CD4-positive, alpha-beta T cell treated with Interleukin-10 for 1 hour (primary cell): Measurements from ENCODE around the gene ALCAM.

Experiments used
- DNase-seq: peaks from one replicate; pipeline ENCODE4 v3.0.0-alpha.2; 2020

Gene ALCAM

DNA sequence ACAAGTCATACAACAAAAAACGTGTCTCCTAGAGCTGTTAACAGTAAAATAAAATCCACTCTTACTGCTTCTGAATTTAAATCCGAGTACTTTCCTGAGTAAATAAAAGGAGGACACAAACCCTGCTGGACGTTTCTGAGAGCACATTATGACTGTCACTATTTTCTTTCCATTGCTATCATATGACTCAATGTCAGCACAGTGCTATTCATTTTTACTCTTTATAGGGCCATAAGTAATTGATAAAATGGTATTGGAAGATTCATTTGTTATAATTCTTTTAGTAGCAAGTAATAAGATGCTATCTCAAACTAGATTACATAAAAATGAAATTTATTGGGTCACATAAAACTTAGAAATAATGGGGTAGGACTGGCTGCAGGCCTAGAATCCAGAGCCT is 68.6 kb downstream of the ALCAM start:
- DNase-seq, result no peak

DNA sequence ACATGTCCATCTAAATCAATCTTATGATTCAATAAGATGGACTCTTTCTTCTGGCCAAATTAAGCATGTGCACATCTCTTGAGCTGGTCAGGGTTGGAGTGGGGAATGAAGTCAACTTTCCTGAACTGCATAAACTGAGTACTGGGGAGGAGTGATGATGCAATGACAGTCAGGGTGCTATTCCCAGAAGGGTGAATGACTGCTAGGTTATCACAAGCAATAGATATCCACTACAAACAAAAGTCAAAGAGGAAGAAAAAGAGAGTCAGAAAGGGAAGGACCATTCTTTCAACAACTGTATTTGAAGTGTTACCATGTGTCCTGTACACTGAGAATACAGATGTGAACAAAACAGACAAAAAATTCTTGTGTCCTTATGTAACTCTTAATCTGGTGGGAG is 70.0 kb downstream of the ALCAM start:
- DNase-seq, result no peak

DNA sequence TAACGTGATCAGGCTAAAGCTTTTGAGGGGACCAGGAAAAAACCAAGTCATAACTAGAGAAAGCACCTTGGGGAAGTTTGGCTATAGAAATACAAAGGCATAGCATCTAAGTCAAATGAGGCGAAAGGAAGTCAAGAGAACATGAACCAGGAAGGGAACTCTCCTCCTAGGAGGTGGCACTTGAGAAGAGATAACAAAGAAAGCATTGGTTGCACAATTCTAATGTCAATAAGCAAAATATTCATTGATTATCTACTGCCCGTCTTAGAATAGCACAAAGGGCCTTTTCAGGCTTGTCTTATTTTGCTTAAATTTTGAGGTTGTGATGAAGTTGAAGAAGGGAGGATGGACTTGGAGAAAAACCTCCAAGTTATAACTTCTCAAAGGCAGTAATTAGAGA is 73.4 kb downstream of the ALCAM start:
- no peak for DNase-seq

DNA sequence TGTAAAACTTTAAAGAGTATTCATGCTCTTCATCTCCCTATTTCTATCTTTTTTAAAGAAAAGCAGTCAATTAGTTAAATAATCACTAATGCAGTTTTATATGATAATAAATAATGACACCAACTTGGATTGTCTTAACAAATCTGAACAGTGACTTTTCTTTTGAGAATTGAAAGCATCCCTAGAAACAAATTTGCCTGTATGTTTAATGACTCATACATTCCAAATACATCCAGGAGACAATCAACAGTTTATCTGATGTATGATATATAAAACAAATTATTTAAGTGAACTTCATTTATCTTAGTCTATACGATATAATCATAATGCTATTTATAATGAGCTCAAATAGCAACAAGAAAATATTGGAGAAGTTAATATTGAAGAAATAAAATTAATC is 78.0 kb downstream of the ALCAM start:
- DNase-seq, result no peak

DNA sequence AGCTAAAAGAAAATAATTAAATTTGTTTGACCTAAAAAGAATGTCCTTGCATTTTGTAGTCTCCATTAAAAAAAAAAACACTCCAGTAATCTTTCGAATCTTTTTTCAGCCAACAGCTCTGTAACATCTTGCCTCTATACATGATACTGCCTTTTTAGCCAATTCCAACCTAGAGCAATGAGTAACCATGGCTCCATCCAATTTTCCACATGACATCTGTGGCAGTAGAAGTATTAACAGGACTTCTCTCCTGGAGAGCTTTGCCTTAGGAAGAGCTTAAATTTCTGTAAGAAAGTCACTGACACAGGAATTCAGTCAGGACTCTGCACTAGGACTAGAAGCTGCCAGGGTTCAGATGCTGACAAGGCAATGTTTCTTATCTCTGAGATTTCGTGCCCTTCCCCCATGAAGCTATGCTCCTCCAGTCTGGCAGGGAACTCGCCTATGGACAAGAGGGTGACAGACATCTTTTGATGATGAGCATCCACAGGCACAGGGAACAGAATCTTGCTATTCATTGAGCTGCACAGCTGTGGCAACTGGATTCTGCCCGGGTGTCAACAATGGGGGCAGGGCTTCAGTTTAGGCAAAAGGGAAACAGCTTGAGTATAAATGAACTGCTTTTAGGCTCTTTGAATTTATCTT is 81.8 kb downstream of the ALCAM start:
- DNase-seq, result no peak

DNA sequence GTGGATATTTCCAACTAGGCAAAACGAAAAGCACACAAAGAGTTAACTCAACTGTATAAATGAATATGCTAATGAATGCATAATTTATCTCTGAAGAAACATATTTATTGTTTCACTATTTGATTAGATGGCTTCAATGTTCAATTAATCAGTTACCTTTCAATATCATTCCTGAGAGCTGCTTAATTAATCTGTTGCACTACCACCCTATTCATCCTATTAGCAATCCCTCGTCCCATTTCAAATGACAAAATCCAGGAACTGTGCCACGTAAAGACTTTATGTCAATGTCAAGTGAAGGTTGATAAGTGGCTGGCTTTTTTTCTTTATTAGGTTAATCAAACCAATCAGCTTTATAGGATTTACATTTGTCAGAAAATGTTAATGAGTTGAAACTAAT is 82.7 kb downstream of the ALCAM start:
- no peak for DNase-seq

DNA sequence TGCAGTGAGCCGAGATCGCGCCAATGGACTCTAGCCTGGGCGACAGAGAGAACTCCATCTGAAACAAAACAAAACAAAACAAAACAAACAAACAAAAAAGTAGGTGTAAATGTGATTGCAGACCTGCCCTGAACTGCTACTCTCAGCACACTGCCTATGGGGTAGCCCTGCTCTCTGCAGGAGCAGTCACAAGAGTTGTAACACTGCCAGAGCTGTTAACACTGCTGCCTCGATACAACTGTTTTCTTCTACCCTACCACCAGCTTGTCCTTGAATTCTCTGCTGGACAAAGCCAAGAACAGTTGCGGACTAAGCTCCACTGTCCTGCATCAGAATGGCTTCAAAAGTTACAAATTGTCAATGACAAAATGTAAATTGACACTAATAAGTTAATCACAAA is 89.3 kb downstream of the ALCAM start:
- no peak for DNase-seq

DNA sequence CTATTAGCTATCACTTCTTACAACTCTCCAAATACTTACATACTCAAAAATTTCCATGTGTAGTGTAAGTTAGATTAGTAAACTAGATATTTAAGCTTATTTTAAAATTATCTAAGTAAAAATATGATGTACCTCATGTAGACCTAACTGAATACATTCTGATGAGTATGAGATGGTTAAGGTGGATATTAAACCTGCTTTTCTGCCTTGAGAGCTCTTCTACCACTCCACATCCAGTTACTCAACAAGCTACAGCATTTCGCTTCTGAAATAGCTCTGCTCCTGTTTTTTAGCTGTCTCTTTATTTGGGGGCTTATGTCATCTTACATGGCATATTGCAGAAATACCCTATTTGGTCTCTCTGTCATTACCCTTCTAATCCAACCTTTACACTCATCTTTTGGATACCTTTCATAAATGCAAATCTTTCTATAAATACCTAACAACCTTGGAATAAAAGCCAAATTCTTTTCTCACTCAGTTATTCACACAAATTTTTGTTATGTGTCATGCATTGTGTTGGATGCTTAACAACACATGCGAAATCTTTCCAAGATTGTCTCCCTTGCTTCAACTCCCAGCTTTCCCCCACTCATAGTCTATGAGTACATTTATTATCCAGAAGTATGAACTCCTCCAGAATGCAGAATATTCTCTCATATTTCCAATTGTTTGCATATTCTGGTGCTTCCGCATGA is 92.0 kb downstream of the ALCAM start:
- DNase-seq, result no peak

DNA sequence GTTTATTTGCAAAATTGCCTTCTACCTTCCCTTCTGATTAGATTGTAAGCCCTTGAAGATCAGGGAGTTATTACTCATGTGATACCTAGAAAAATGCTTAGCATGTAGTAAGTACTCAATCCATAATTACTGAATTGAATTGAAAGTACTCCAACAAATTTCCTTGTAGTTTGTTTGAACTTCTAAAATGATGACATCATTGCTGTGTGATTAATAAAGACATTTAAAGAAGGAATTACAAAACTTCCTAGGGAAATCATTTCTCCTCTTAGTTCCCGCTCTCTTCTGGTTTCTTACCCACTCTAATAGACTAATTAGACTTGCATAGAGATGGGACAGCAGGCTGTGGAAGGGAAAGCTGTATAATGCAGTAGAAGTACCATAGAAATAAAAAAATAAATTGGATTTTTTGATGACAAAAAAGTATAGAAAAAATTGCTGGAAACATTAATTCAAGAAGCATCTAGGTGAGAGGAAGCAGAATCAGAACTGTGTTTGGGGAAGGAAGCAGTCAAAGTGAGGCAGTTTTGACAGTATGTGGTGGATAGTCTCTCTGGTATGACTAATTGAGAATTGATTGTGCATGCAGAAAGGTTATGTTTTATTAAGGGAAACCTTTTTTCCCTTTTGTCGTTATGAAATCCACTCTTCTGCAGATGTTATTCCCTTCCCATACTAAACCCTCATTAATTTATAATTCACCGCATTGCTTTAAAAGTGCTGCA is 93.0 kb downstream of the ALCAM start:
- DNase-seq, result no peak

DNA sequence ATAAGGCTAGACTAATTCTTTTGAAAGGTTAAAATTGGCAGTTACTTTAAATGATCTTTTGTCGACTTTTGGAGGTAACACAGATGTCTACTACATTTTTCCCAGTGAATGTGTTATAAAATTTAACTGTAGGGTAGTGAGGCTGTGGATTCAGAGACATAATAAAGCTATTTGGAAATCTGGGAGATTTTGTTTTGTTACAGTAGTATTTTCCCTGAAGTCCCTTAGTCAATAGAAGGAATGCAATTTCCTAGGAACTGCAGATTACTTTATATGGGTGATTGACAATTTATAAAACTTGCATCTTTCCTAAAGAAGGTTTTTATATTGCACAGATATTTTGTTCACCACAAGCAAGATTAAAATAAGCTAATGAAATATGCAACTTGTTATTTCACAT is 96.9 kb downstream of the ALCAM start:
- no peak for DNase-seq

DNA sequence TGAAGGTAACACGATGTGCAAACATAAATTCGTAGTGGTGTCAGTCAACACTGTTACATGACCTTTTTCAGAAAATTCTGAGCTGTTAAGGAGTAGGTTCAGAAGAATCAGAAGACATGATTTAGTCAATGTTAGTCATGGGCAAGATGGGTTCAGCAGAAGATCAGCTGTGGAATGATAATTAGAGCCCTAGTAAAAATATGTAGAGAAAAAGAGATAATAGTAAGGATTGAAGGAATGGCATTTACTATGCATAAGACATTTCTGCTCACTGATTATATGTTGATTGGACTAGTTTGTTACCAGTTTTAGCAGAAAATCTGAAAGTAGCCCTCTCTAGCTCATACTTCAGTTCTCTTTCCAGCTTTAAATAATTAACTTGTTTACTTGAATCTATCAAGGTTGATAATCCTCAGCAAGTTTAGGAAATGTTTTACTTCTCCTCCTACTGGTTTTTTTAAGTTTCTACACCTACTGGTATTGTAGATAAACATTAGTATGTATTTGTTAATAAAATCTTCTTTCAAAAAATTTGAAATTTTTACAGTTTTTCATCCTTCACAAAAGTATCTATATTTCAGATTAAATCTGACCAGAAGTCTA is 98.6 kb downstream of the ALCAM start:
- no peak for DNase-seq

DNA sequence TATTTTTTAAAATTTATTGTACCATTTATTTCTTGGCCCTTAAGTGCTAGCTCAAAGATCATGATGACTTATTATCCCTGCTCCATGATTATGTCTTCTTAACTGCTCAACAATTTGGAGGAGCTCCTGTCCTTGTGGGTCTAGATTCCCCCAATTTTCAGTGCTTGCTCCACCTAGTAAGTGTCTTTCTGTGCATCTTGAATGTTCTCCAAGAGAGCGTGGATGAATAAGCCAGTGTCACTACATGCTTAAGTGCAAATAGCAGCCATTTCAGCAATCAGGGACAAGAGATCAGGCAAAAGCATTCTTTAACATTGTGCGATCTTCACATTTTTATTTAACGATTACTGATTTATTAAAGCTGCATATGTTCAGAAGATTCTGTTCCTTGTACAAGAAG is 99.4 kb downstream of the ALCAM start:
- no peak for DNase-seq

DNA sequence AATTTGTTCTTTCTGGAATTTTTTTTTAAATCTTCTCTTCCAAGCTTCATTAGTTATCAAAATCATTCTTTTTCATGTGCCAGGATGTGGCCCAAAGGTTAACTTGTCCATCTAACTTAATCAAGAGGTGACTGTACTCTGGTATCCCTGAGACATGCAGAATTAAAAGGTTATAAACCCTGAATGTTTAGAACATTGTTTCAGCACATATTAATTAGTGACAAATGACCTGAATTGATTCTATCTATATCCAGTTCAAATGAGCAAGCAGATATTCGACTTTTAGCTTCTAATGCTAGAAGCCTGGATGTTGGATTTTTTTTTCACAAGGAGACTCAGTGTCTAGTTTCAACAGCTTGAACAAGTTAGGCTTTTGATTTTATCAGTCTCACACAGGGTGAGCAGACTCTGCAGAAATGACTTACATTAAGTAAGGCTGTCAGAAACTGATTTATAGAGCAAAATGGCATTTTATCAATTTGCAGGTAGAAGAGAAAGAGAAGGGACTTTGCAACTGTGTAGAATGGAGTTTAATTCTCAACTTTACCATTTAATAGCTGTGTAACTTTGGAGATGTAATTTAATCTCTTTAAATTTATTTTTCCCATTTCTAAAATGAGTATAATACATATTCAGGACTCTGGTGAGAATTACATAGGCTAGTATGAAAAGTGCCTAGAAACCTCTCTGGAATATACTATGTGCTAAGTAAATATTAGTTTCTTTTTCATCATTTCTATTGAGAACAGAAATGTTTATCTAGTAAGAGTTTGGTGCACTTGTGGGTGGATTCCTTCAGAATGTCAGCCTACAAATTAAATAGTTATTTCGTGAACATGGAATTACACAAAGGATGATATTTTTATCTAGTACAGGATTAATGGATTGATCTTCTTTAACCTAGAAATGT is 100.0 kb downstream of the ALCAM start:
- DNase-seq, result no peak

DNA sequence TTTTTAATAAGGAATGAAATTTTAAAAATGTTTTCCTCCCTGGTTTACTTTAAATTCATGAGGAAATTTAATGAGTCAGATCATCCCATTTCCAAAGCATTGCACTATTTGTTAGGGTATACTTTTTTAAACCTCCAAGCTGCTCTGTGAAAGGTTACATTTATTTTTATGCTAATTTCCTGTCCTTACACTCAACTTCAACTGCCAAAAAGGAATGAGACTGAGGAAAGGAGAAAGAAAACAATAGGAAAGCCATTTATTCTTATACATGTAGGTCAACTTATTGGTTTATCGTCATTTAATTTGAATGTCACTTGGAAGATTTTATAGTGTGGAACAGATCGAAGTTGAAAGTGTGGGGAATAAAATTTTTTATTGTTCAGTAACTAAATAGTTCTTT is 104.1 kb downstream of the ALCAM start:
- no peak for DNase-seq

DNA sequence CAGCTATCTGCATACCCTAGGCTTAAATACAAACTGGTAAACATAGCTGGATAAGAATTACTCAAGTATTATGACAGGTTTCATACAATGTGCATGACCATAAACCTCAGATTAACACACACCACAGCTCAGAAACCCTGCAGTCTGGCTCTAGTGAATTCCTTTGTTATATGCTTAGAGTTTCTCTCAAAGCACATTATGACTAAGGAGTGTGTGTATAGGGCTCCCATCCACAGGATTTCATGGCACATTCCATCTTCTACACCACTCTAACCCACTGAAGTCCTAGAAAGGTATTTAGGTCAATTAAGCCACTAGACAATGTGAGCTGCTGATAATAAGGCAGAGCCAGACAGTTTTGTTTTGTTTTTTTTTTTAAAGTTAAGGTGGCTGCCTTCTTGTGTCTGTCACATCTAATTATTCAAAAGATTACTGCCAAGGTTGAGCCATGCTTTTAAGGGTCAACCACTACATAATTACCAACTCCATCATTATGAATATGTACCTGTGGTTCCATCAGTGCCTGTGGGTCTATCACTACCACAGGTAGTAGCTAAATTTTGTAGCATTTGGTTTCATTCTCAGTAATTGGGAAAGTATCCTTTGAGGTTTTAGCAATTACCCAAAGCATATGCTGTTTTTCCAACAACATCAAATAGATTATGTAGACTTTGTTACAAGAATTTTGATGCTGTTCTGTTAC is 107.0 kb downstream of the ALCAM start:
- DNase-seq, result no peak

DNA sequence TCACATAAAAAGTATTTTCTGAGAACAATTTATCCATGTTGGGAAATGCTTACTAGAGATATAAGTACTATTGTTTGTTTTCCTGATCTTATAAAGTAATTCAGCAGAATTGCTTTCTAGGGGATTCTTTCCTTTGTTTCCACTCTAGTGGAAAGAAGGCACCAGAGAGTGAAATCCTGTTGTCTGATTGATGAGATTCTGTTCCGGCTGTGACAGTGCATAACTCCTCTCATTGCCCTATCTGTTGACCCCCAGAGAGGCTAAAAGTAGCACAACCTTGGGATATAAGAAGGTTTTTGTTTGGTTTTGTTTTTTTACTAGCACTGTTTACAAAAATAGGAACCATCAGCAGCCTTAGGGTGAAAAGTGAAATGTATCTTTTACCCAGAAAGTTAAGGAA is 114.1 kb downstream of the ALCAM start:
- no peak for DNase-seq

DNA sequence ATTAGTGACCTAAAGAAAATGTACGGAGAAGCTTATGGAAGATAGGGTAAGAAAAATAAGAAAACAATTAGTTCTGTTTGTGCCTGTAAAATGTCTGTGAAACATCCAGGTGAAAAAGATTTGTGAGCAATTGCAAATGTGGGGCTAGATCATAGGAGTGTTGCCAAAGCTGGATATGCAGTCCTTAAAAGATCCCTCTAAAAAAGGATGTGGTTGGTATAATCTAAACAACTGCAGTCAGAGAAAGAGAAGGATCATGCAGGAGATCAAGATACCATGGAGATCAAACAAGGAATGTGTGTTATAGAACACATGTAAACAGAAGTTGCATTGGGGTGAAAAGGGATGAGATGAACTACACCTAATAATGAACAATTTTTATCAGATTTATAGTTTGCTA is 116.8 kb downstream of the ALCAM start:
- DNase-seq, result no peak

DNA sequence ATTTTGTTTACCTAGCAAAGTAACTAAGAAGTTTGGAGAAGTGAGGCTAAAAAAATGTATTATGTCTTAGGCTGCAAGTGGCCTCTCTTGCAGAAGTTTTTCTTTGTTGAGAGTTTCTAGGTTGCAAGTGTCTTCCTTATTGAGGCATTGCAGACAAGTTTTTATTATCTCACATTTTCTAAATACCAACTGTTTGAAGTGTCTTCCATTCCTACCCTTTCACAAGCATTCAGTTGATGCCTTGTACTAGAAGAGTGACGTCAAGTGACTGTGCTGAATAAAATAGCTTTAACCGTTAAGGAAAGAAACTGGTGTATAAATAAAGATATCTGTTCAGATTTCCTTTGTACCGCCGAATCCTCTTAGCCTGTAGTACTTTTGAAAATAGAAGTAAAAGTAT is 123.3 kb downstream of the ALCAM start:
- no peak for DNase-seq

DNA sequence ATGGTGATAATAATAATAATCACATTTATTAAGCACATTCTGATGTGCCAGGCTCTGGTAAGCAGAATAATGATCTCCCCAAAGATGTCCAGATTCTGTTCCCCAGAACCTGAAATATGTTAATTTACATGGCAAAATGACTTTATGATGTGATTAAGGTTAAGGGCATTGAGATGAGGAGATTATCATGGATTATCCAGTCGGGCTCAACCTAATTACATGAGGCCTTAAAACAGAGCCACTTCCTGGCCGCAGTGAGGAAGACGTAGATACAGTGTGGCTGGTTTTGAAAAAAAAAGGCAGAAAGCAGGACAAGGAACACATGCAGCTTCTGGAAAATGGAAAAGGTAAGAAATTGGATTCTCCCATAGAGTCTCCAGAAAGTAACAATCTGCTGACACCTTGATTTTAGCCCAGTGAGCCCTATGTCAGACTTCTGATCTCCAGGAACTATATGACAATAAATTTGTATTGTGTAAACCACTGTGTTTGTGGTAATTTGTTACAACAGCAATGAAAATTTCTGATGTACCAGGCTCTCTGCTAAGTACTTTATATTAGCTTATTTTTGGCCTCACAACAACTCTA is 126.7 kb downstream of the ALCAM start:
- no peak for DNase-seq

DNA sequence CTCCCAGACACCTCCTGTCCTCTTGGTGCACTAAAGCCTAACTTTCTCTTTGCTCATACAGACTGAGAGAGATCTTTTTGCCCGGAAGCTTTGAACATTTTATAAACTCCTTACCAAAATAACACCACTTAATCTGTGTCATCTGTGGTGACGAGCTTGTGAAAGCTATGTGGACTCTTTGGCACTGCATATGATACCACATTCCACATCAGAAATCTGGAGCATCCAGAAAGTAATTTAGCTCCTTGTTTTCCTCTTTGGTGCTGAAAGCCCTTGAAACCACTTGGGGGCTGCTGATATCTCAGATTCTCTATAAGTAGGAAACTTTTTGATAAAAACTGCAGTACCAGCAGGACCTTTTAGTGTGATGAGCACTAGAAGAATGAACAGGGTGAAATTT is 128.3 kb downstream of the ALCAM start:
- no peak for DNase-seq

DNA sequence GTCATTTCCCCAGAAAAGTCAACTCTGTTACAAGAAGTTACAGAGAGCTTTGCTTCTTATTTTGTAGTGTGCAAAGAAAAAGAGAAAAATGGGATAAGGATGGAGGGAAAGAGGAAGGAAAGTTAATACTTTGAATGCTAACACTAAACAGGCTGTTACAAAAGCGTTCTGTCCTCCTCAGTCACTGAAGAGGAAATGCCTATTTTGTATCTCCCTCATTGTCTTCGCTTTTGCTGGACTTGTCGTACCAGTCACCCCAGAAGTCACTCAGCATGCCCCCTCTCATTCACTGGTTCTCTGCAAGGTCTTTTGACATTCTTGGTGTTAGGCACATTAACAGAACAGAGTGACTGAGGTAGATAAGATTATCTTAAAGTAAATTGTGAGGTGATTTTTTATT is 129.6 kb downstream of the ALCAM start:
- DNase-seq, result no peak

DNA sequence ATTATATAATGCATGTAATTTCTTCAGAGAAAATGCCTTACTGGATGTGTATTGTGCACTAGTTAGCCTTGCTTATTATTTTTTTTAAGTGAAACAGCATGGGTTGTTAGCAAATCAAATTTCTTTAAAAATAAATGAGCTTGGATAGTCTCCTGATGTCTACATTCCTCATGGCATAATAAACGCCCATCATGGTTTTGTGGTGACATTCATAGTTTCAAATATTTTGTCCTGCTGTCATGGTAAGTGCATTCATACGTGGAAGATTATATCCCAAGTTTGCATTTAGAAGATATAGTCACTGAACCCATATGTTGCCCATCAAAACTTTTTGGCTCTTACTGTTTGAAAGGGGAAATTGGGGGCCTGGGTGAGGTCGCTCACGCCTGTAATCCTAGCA is 130.7 kb downstream of the ALCAM start:
- DNase-seq, result no peak
